Left lung (tissue), 10 donors: ENCODE measurements around the gene TIMELESS. TPM values are rescaled to one million over a fixed set of nuclear protein-coding genes. Genes with fewer than 3 reads are reported as not detected.

Source experiments
- ATAC-seq: fragments of 200-7000 bp; cut with Tn5 transposase; one replicate; pipeline ENCODE4 v1.9.1; 2020; ENCODE audit warnings: moderate library complexity
- DNase-seq, 4 donors: peaks; one replicate each; pipeline ENCODE4 v3.0.0-alpha.2; 2013 to 2020
- H3K27ac ChIP-seq, 2 donors: fragments of 200-600 bp; sonication (generic) in 1 of 2; one replicate each; pipeline versions ENCODE4 v1.5.0 to v1.8.0; 2020 to 2021
- H3K27me3 ChIP-seq, 2 donors: fragments of 200-600 bp; sonication (generic) in 1 of 2; one replicate each; pipeline versions ENCODE4 v1.5.0 to v1.8.0; 2020 to 2021
- H3K36me3 ChIP-seq, 2 donors: fragments of 200-600 bp; sonication (generic) in 1 of 2; one replicate each; pipeline versions ENCODE4 v1.5.0 to v1.8.0; 2020 to 2021
- H3K4me1 ChIP-seq, 2 donors: fragments of 200-600 bp; one replicate each; pipeline ENCODE4 v1.8.0; 2021
- H3K4me3 ChIP-seq, 2 donors: fragments of 200-600 bp; sonication (generic) in 1 of 2; one replicate each; pipeline versions ENCODE4 v1.5.0 to v1.8.0; 2020 to 2021; ENCODE audit warnings: mild to moderate bottlenecking in 1 of 2
- H3K9me3 ChIP-seq, 2 donors: fragments of 200-600 bp; sonication (generic) in 1 of 2; one replicate each; pipeline versions ENCODE4 v1.5.0 to v1.8.0; 2020 to 2021
- CTCF ChIP-seq, 2 donors: fragments of 200-600 bp; sonication (generic) in 1 of 2; IDR thresholded peaks; one replicate each; pipeline versions ENCODE4 v1.5.0 to v1.8.0; 2021; ENCODE audit warnings: antibody characterized with exemption in 2 of 2
- intact Hi-C, 2 donors: fragments of 100-400 bp; cut with DNase I; formaldehyde crosslinking; loops; one replicate each; pipeline versions ENCODE4 v1.11.2 to v1.14.2; 2022
- polyA plus RNA-seq, 6 donors: library from polyadenylated mRNA; unstranded; fragments of 120-200 nt; gene quantifications; one replicate each; pipeline ENCODE4 v1.2.1, GENCODE V29; 2013; ENCODE audit not compliant: insufficient read length in 6 of 6
- total RNA-seq, 2 donors: library from RNA; stranded (reverse); fragmentation: NEBNext Ultra II Directional; extraction: Animal tissue kit (Norgen Biotek cat#: 25700); gene quantifications; one replicate each; pipeline ENCODE4 v1.2.1, GENCODE V29; 2021
- donor health status: DM: no; HTN: yes; CAD: no.
- donor health status: DM: no; HTN: no; CAD: no.

Gene TIMELESS
- total and polyA plus RNA-seq, 8 donors, result 15.0 to 38.0 (median 30.5) TPM

DNA sequence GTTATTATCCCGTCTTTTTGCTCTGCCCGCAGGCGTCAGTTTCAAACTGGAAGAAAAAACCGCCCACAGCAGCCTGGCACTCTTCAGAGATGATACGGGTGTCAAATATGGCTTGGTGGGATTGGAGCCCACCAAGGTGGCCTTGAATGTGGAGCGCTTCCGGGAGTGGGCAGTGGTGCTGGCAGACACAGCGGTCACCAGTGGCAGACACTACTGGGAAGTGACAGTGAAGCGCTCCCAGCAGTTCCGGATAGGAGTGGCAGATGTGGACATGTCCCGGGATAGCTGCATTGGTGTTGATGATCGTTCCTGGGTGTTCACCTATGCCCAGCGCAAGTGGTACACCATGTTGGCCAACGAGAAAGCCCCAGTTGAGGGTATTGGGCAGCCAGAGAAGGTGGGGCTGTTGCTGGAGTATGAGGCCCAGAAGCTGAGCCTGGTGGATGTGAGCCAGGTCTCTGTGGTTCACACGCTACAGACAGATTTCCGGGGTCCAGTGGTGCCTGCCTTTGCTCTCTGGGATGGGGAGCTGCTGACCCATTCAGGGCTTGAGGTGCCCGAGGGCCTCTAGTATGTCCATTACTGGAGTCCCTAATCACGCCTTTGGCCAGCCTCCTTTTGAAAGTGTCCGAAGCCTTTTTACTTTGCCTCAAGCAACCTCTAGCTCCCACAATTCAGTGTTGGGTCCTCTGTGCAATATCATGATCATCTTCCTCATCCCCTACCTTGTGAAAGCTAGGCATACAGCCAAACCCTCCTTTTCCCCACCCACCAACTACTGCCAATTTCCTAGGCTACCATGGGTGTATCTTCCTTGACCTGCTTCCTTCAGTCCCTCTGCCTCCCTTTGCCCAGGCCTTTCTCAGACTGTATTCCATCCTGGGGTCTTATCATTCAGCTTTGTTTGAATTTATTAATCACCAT lies 20.0 kb upstream of the TIMELESS start:
- DNase-seq (peak in 1 of 4 donors; percentile 36), ATAC-seq (peak; percentile 19)
- Histone ChIP-seq H3K4me1 (peaks cover 11 to 30% of the 10 kb centered on the region in 2 donors), H3K9me3 (no peaks in the 10 kb centered on the region), H3K4me3 (peak overlapping the region; percentile 55 to 72), H3K36me3 (peaks cover 0 to 6% of the 10 kb centered on the region in 2 donors), H3K27me3 (no peaks in the 10 kb centered on the region), H3K27ac (peak overlapping the region; percentile 92 to 93)
- TF ChIP-seq CTCF (IDR thresholded peaks at IDR 0.05), result no peak
- intact Hi-C loops, result no loop called here

DNA sequence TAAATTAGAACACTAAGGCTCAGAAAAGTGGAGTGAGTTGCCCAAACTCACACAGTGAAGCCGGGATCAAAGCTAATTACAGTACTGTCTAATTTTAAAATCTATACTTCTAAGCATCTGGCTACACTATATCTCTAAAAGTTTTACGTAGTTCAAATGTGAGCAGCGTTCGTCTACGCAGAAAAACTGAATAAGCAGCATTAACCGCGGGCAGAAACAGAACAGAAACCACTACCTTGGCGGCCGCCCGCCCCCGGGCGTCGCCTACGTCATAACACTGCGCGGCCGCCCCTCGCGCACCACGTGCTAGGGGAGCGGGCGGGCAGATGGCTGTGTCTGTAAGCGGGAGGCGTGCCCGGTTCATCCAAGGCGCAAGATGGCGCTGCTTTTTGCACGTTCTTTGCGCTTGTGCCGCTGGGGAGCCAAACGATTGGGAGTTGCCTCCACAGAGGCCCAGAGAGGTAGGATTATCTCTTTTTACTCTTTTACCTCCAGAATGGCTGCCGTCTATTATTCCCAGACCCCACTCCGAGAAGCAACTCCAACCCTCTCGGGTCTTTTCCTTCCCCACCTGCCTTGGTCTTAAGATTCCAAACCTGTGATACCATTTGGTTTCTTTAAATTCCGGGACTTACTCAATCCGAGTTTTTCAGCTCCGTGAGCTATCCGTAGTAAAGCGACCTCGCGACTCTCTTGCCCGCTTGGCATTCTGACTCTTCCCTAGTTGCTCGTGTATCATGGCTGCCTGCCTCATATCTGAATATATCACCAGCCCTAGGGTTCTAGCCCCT lies 19.2 kb upstream of the TIMELESS start, which contains the start of gene SPRYD4:
SPRYD4 (plus strand) TSS at position 363 of the 791 bp plus-strand sequence; CDS start at position 377, 14 bp downstream.
- H3K27ac ChIP-seq, result peak within 1 kb of the TSS; percentile 92 to 93
- peaks cover 0 to 6% of the 10 kb centered on the region in 2 donors for H3K36me3 ChIP-seq
- no peaks in the 10 kb centered on the region for H3K9me3 ChIP-seq
- intact Hi-C loops, result no loop called here
- H3K4me3 ChIP-seq, result peak within 1 kb of the TSS; percentile 55 to 72
- H3K4me1 ChIP-seq, result peaks cover 11 to 36% of the 10 kb centered on the region in 2 donors
- no peaks in the 10 kb centered on the region for H3K27me3 ChIP-seq
- DNase-seq (peak; percentile 89 to 97 (median 94)), ATAC-seq (peak; percentile 96)
- TF ChIP-seq CTCF (IDR thresholded peaks at IDR 0.05), result no peak

GRCh38 chr12:56462565-56462964 lies 13.3 kb upstream of the TIMELESS start:
- no peaks in the 10 kb centered on the region for H3K27me3 ChIP-seq
- intact Hi-C loops, result no loop called here
- no peak for TF ChIP-seq CTCF (IDR thresholded peaks at IDR 0.05)

DNA sequence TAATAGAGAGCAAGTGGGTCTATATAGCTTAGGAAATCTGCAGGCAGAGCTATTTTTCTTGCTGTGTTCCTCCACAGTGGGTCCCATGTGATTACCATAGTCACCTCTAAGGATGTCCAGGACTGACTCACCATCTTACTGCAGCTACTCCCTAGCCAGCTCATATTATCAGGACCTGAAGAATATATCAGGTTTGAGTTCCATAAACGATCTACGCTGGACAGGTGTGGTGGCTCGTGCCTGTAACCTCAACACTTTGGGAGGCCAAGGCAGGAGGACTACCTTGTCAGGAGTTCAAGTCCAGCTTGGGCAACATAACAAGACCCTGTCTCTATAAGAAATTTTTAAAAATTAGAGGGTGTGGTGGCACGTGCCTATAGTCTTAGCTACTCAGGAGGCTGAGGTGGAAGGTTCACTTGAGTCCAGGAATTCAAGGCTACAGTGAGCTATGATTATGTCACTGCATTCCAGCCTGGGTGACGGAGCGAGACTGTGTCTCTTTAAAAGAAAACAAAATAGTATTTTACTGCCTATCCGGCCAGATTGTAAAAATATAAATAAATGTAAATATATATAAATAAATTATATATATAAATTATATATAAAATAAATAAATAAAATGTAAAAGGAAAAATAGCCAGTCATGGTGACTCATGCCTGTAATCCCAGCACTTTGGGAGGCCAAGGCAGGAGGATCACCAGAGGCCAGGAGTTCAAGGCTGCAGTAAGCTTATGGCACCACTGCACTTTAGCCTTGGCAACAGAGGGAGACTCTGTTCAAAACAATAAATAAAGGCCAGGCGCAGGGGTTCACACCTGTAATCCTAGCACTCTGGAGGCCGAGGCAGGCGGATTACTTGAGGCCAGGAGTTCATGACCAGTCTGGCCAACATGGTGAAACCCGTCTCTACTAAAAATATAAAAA lies 12.3 kb upstream of the TIMELESS start:
- Histone ChIP-seq H3K9me3 (no peaks in the 10 kb centered on the region), H3K4me3 (no peak overlapping the region), H3K4me1 (peaks cover 0 to 12% of the 10 kb centered on the region in 2 donors), H3K27ac (no peak overlapping the region), H3K27me3 (no peaks in the 10 kb centered on the region), H3K36me3 (no peaks in the 10 kb centered on the region)
- ATAC-seq (no peak), DNase-seq (no peak)
- intact Hi-C loops, result no loop called here
- no peak for TF ChIP-seq CTCF (IDR thresholded peaks at IDR 0.05)

More at GRCh38 chr12:56462565-56462964, 13.3 kb upstream of the TIMELESS start:
- Histone ChIP-seq H3K4me3 (no peak overlapping the region), H3K9me3 (no peaks in the 10 kb centered on the region), H3K36me3 (no peaks in the 10 kb centered on the region), H3K4me1 (peaks cover 0 to 12% of the 10 kb centered on the region in 2 donors), H3K27ac (no peak overlapping the region)
- DNase-seq, result no peak
- no peak for ATAC-seq
